WTC11 (cell line): ENCODE data around the gene ITPR3. TPM values are rescaled to one million over a fixed set of nuclear protein-coding genes. Genes with fewer than 3 reads are reported as not detected.

Experiments used
- ATF2 ChIP-seq: sonication (generic); formaldehyde crosslinking; IDR thresholded peaks from 2 replicates; pipeline ENCODE4 v1.8.1; 2022; ENCODE audit warnings: low read depth, missing genetic modification reagents, borderline replicate concordance
- CBFB ChIP-seq: sonication (generic); formaldehyde crosslinking; IDR thresholded peaks from 2 replicates; pipeline ENCODE4 v1.8.1; 2022; ENCODE audit warnings: mild to moderate bottlenecking, low read depth, missing genetic modification reagents
- CDX4 ChIP-seq: fragments of 250-450 bp; sonication (Bioruptor Pico); IDR thresholded peaks from 2 replicates; pipeline ENCODE4 v1.9.0; 2021; ENCODE audit warnings: moderate library complexity, mild to moderate bottlenecking, inconsistent platforms, borderline replicate concordance
- CREB1 ChIP-seq: sonication (generic); formaldehyde crosslinking; IDR thresholded peaks from 2 replicates; pipeline ENCODE4 v1.8.0; 2023; ENCODE audit warnings: mild to moderate bottlenecking, missing genetic modification reagents
- E2F5 ChIP-seq: sonication (generic); formaldehyde crosslinking; IDR thresholded peaks from 2 replicates; pipeline ENCODE4 v1.8.1; 2022; ENCODE audit warnings: mild to moderate bottlenecking, moderate library complexity, missing genetic modification reagents
- ELF4 ChIP-seq: sonication (generic); formaldehyde crosslinking; IDR thresholded peaks from 2 replicates; pipeline ENCODE4 v1.8.1; 2022; ENCODE audit warnings: low read depth, mild to moderate bottlenecking, moderate library complexity, missing genetic modification reagents
- EMX1 ChIP-seq: fragments of 250-450 bp; sonication (Bioruptor Pico); IDR thresholded peaks from 2 replicates; pipeline ENCODE4 v1.8.0; 2021; ENCODE audit warnings: mild to moderate bottlenecking
- FOXJ3 ChIP-seq: sonication (generic); formaldehyde crosslinking; IDR thresholded peaks from 2 replicates; pipeline ENCODE4 v1.9.0; 2021; ENCODE audit warnings: missing genetic modification reagents, mild to moderate bottlenecking, borderline replicate concordance
- FOXP1 ChIP-seq: sonication (generic); formaldehyde crosslinking; IDR thresholded peaks from 2 replicates; pipeline ENCODE4 v1.8.0; 2022; ENCODE audit warnings: missing genetic modification reagents, mild to moderate bottlenecking, moderate library complexity, borderline replicate concordance
- GRHL2 ChIP-seq: fragments of 250-450 bp; sonication (Bioruptor Pico); IDR thresholded peaks from 2 replicates; pipeline ENCODE4 v1.8.0; 2022; ENCODE audit warnings: mild to moderate bottlenecking, moderate library complexity; ENCODE audit not compliant: insufficient replicate concordance, severe bottlenecking
- HMGXB4 ChIP-seq: sonication (generic); formaldehyde crosslinking; IDR thresholded peaks from 2 replicates; pipeline ENCODE4 v1.8.1; 2023; ENCODE audit warnings: mild to moderate bottlenecking, moderate library complexity, missing genetic modification reagents
- IRF2 ChIP-seq: sonication (generic); formaldehyde crosslinking; IDR thresholded peaks from 2 replicates; pipeline ENCODE4 v1.8.0; 2022; ENCODE audit warnings: low read depth, missing genetic modification reagents, borderline replicate concordance
- MXD4 ChIP-seq: fragments of 250-450 bp; sonication (Bioruptor Pico); IDR thresholded peaks from 2 replicates; pipeline ENCODE4 v1.8.0; 2021; ENCODE audit warnings: mild to moderate bottlenecking, moderate library complexity, borderline replicate concordance
- MYBL2 ChIP-seq: sonication (generic); formaldehyde crosslinking; IDR thresholded peaks from 2 replicates; pipeline ENCODE4 v1.8.1; 2023; ENCODE audit warnings: mild to moderate bottlenecking, moderate library complexity, missing genetic modification reagents
- NFATC4 ChIP-seq: fragments of 250-450 bp; sonication (Bioruptor Pico); IDR thresholded peaks from 2 replicates; pipeline ENCODE4 v1.9.0; 2021; ENCODE audit warnings: mild to moderate bottlenecking
- NFYB ChIP-seq: sonication (generic); formaldehyde crosslinking; conservative IDR thresholded peaks from 2 replicates; pipeline ENCODE4 v1.8.0; 2022; ENCODE audit warnings: low read depth, missing genetic modification reagents
- NR2C2 ChIP-seq: sonication (generic); formaldehyde crosslinking; IDR thresholded peaks from 2 replicates; pipeline ENCODE4 v1.8.0; 2022; ENCODE audit warnings: mild to moderate bottlenecking, missing genetic modification reagents
- PREB ChIP-seq: sonication (generic); formaldehyde crosslinking; IDR thresholded peaks from 2 replicates; pipeline ENCODE4 v1.8.1; 2022; ENCODE audit warnings: mild to moderate bottlenecking, missing genetic modification reagents, moderate library complexity, borderline replicate concordance
- RORB ChIP-seq: fragments of 250-450 bp; sonication (Bioruptor Pico); IDR thresholded peaks from 2 replicates; pipeline ENCODE4 v1.9.0; 2021; ENCODE audit warnings: mild to moderate bottlenecking
- SMAD3 ChIP-seq: sonication (generic); formaldehyde crosslinking; IDR thresholded peaks from 2 replicates; pipeline ENCODE4 v1.8.0; 2022; ENCODE audit warnings: missing genetic modification reagents, mild to moderate bottlenecking, borderline replicate concordance
- SMAD4 ChIP-seq: sonication (generic); formaldehyde crosslinking; IDR thresholded peaks from 2 replicates; pipeline ENCODE4 v1.8.0; 2022; ENCODE audit warnings: mild to moderate bottlenecking, missing genetic modification reagents
- SOX15 ChIP-seq: fragments of 250-450 bp; sonication (Bioruptor Pico); IDR thresholded peaks from 2 replicates; pipeline ENCODE4 v1.9.0; 2021; ENCODE audit warnings: mild to moderate bottlenecking
- TCF7 ChIP-seq: sonication (generic); formaldehyde crosslinking; IDR thresholded peaks from 2 replicates; pipeline ENCODE4 v1.8.0; 2022; ENCODE audit warnings: mild to moderate bottlenecking, low read depth, missing genetic modification reagents, moderate library complexity
- TP53 ChIP-seq: sonication (generic); formaldehyde crosslinking; IDR thresholded peaks from 2 replicates; pipeline ENCODE4 v1.8.1; 2023; ENCODE audit warnings: mild to moderate bottlenecking, missing genetic modification reagents
- USF2 ChIP-seq: sonication (generic); formaldehyde crosslinking; IDR thresholded peaks from 2 replicates; pipeline ENCODE4 v1.8.1; 2023; ENCODE audit warnings: mild to moderate bottlenecking, missing genetic modification reagents, moderate library complexity
- ZNF232 ChIP-seq: sonication (generic); formaldehyde crosslinking; IDR thresholded peaks from 2 replicates; pipeline ENCODE4 v1.8.0; 2022; ENCODE audit warnings: mild to moderate bottlenecking, missing genetic modification reagents
- ZNF263 ChIP-seq: sonication (generic); formaldehyde crosslinking; IDR thresholded peaks from 2 replicates; pipeline ENCODE4 v1.8.1; 2022; ENCODE audit warnings: low read depth, mild to moderate bottlenecking, moderate library complexity, missing genetic modification reagents
- ZNF281 ChIP-seq: sonication (generic); formaldehyde crosslinking; IDR thresholded peaks from 2 replicates; pipeline ENCODE4 v1.8.0; 2023; ENCODE audit warnings: mild to moderate bottlenecking, missing genetic modification reagents
- ZNF423 ChIP-seq: fragments of 250-450 bp; sonication (Bioruptor Pico); IDR thresholded peaks from 2 replicates; pipeline ENCODE4 v2.1.2; 2022; ENCODE audit warnings: mild to moderate bottlenecking, moderate library complexity
- total RNA-seq: library from RNA; stranded (reverse); gene quantifications from 3 replicates; pipeline ENCODE4 v1.2.3, GENCODE V29; 2021

Gene ITPR3
- total RNA-seq, 1 experiment from 2014 or later = 47.3 TPM

- 0 out of 2 replicates have a peak, but pooled peaks have one; percentile 53 for TF ChIP-seq ZNF281 (CRISPR knock-in tag)
- TF ChIP-seq CDX4 (CRISPR knock-in tag) = no peak
- peak; percentile 89 for TF ChIP-seq USF2 (CRISPR knock-in tag)
- no peak for TF ChIP-seq RORB (CRISPR knock-in tag)
- TF ChIP-seq FOXP1 (CRISPR knock-in tag) = peak; percentile 92; the same call in 1 of the 2 replicates
- peak; percentile 97 for TF ChIP-seq E2F5 (CRISPR knock-in tag)
- TF ChIP-seq MXD4 (CRISPR knock-in tag) = no peak
- TF ChIP-seq NR2C2 (CRISPR knock-in tag) = no peak
- no peak for TF ChIP-seq TCF7 (CRISPR knock-in tag)
- TF ChIP-seq MYBL2 (CRISPR knock-in tag) = peak; percentile 63; the same call in 1 of the 2 replicates
- no peak for TF ChIP-seq ZNF423
- TF ChIP-seq TP53 (CRISPR knock-in tag) = no peak
- 0 out of 2 replicates have a peak, but pooled peaks have one; percentile 29 for TF ChIP-seq NFATC4 (CRISPR knock-in tag)
- TF ChIP-seq EMX1 = 0 out of 2 replicates have a peak, but pooled peaks have one; percentile 10
- no peak for TF ChIP-seq FOXJ3 (CRISPR knock-in tag)
- TF ChIP-seq GRHL2 (CRISPR knock-in tag) = no peak
- no peak for TF ChIP-seq SMAD4
- TF ChIP-seq HMGXB4 = peak; percentile 75
- no peak for TF ChIP-seq ATF2 (CRISPR knock-in tag)
- TF ChIP-seq ZNF263 = peak; percentile 44; the same call in 1 of the 2 replicates
- TF ChIP-seq CREB1 (CRISPR knock-in tag) = 0 out of 2 replicates have a peak, but pooled peaks have one; percentile 34
- TF ChIP-seq PREB = no peak; the same call in 1 of the 2 replicates
- peak; percentile 68; the same call in 1 of the 2 replicates for TF ChIP-seq SMAD3 (CRISPR knock-in tag)
- no peak for TF ChIP-seq NFYB (CRISPR knock-in tag)
- no peak for TF ChIP-seq SOX15 (CRISPR knock-in tag)
- TF ChIP-seq ELF4 = peak; percentile 58; the same call in 1 of the 2 replicates
- TF ChIP-seq ZNF232 (CRISPR knock-in tag) = peak; percentile 30; the same call in 1 of the 2 replicates
- no peak for TF ChIP-seq CBFB (CRISPR knock-in tag)
- TF ChIP-seq IRF2 (CRISPR knock-in tag) = no peak
Measured at GRCh38 chr6:33711140-33712129, 90.3 kb downstream of the ITPR3 start, which contains the start of gene UQCC2 (continued).
